ENCODE measurements around the gene BTRC.
"Not testable (repeated sequence)": the region's sequence is repeated elsewhere in the genome, so short reads cannot be mapped to it uniquely, and the experiment has no call there.

BTRC gene

GRCh38 chr10:101386659-101387259, 32.8 kb downstream of the BTRC start:
- TF ChIP-seq POLR2A (IDR thresholded peaks at IDR 0.05; ENCODE audit: low read length), result no peak
- no peak for TF ChIP-seq GATA1 (IDR thresholded peaks at IDR 0.05; ENCODE audit: low read depth, low read length)
- no peak for DNase-seq

GRCh38 chr10:101388676-101389276, 34.8 kb downstream of the BTRC start:
- no peak for TF ChIP-seq POLR2A (IDR thresholded peaks at IDR 0.05; ENCODE audit: low read length)
- TF ChIP-seq GATA1 (IDR thresholded peaks at IDR 0.05; ENCODE audit: low read depth, low read length), result no peak
- no peak for DNase-seq

GRCh38 chr10:101389532-101389931, 35.6 kb downstream of the BTRC start:
- DNase-seq, result not testable (repeated sequence)

GRCh38 chr10:101389986-101390531, 36.1 kb downstream of the BTRC start:
- TF ChIP-seq GATA1 (IDR thresholded peaks at IDR 0.05; ENCODE audit: low read depth, low read length), result no peak
- TF ChIP-seq POLR2A (IDR thresholded peaks at IDR 0.05; ENCODE audit: low read length), result no peak
- DNase-seq, result no peak

GRCh38 chr10:101393378-101393777, 39.4 kb downstream of the BTRC start:
- no peak for DNase-seq
- TF ChIP-seq POLR2A (IDR thresholded peaks at IDR 0.05; ENCODE audit: low read length) (no peak), GATA1 (IDR thresholded peaks at IDR 0.05; ENCODE audit: low read depth, low read length) (no peak)

GRCh38 chr10:101394524-101395133, 40.7 kb downstream of the BTRC start:
- peak; percentile 27 to 41 for DNase-seq
- TF ChIP-seq POLR2A (IDR thresholded peaks at IDR 0.05; ENCODE audit: low read length), result no peak
- no peak for TF ChIP-seq GATA1 (IDR thresholded peaks at IDR 0.05; ENCODE audit: low read depth, low read length)

- TF ChIP-seq GATA1 (IDR thresholded peaks at IDR 0.05; ENCODE audit: low read depth, low read length), result no peak
- no peak for TF ChIP-seq POLR2A (IDR thresholded peaks at IDR 0.05; ENCODE audit: low read length)
- peak; percentile 58 to 72 for DNase-seq
These were observed 43.2 kb downstream of the BTRC start for GRCh38 chr10:101397140-101397539.

GRCh38 chr10:101400585-101400984, 46.6 kb downstream of the BTRC start:
- DNase-seq, result peak in 1 of 2 experiments; percentile 20
- TF ChIP-seq GATA1 (IDR thresholded peaks at IDR 0.05; ENCODE audit: low read depth, low read length) (no peak), POLR2A (IDR thresholded peaks at IDR 0.05; ENCODE audit: low read length) (no peak)

- no peak for DNase-seq
- TF ChIP-seq GATA1 (IDR thresholded peaks at IDR 0.05; ENCODE audit: low read depth, low read length), result no peak
- no peak for TF ChIP-seq POLR2A (IDR thresholded peaks at IDR 0.05; ENCODE audit: low read length)
These were observed 48.7 kb downstream of the BTRC start for GRCh38 chr10:101402711-101403110.

GRCh38 chr10:101403161-101403560, 49.2 kb downstream of the BTRC start:
- TF ChIP-seq GATA1 (IDR thresholded peaks at IDR 0.05; ENCODE audit: low read depth, low read length), result no peak
- TF ChIP-seq POLR2A (IDR thresholded peaks at IDR 0.05; ENCODE audit: low read length), result no peak
- DNase-seq, result no peak

- TF ChIP-seq POLR2A (IDR thresholded peaks at IDR 0.05; ENCODE audit: low read length) (no peak), GATA1 (IDR thresholded peaks at IDR 0.05; ENCODE audit: low read depth, low read length) (no peak)
- no peak for DNase-seq
These were observed 51.0 kb downstream of the BTRC start for GRCh38 chr10:101405001-101405400.

GRCh38 chr10:101411598-101411997, 57.6 kb downstream of the BTRC start:
- no peak for TF ChIP-seq GATA1 (IDR thresholded peaks at IDR 0.05; ENCODE audit: low read depth, low read length)
- no peak for TF ChIP-seq POLR2A (IDR thresholded peaks at IDR 0.05; ENCODE audit: low read length)
- no peak for DNase-seq

GRCh38 chr10:101414034-101414433, 60.1 kb downstream of the BTRC start:
- TF ChIP-seq POLR2A (IDR thresholded peaks at IDR 0.05; ENCODE audit: low read length), result no peak
- DNase-seq, result no peak

- TF ChIP-seq GATA1 (IDR thresholded peaks at IDR 0.05; ENCODE audit: low read depth, low read length) (no peak), POLR2A (IDR thresholded peaks at IDR 0.05; ENCODE audit: low read length) (no peak)
These were observed 61.9 kb downstream of the BTRC start for GRCh38 chr10:101415884-101416283.

GRCh38 chr10:101421967-101422366, 68.0 kb downstream of the BTRC start:
- not testable (repeated sequence) for DNase-seq

More at GRCh38 chr10:101415884-101416283, 61.9 kb downstream of the BTRC start:
- no peak for DNase-seq
